NCI-H82 treated with DMSO at 0.1 percent for 48 hours (cell line): ENCODE results near the gene AQR.
"Not testable (repeated sequence)": the region's sequence is repeated elsewhere in the genome, so short reads cannot be mapped to it uniquely, and the experiment has no call there.

ENCODE experiments used
- DNase-seq: peaks from one replicate; lab custom pipeline; 2025; ENCODE audit not compliant: unreplicated experiment; lab: John Stamatoyannopoulos, UW

The AQR gene

GRCh38 chr15:34969340-34970097 lies at the start of gene AQR:
Gene AQR (minus strand): TSS chr15:34969742. CDS start chr15:34969613, 129 bp downstream.
- DNase-seq: peak; percentile 94

- no peak for DNase-seq
Observed at GRCh38 chr15:35014241-35014640, 44.7 kb upstream of the AQR start.

DNA sequence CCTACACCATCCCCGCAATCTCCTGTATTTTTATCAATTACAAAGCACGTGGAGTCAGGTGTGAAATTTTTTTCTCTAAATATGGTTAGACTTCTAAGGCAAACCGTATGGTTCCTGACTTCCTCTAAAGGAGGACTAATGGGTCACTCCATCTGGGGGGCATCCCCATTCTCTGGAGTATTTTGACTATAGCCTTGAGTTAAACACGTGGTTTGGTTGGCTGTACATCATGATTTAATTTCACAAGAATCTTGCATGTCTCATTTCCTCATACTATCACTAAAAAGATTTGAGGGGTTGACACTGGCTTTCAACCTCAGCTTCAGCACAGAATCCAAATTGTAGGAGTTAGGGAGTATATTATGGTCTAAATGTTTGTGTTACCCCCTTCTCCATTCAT lies 43.8 kb upstream of the AQR start:
- DNase-seq: no peak

- no peak for DNase-seq
Observed at GRCh38 chr15:35007397-35007796, 37.9 kb upstream of the AQR start.

- DNase-seq: no peak
Observed at GRCh38 chr15:35005933-35006332, 36.4 kb upstream of the AQR start.

GRCh38 chr15:35003928-35004327 lies 34.4 kb upstream of the AQR start:
- DNase-seq: no peak

DNA sequence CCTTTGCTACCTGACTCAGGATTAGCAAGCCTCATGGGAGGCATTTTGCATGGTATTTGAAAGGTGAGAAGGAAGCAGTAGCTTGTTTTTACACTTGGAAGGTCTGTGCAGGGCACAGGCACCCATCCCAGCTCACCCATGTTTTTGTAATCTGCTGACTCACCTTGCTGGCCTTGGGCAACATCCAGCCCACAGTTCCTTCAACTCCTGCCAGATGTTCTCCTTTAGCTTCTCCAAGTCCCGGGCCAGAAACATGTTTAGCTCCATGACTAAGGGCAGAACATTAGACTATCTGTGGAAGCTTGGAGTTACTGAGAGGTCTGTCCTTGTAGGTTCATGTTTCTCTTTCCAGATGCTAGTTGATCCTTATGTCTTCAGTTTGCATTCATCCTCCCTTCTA lies 31.0 kb upstream of the AQR start:
- DNase-seq: no peak

DNA sequence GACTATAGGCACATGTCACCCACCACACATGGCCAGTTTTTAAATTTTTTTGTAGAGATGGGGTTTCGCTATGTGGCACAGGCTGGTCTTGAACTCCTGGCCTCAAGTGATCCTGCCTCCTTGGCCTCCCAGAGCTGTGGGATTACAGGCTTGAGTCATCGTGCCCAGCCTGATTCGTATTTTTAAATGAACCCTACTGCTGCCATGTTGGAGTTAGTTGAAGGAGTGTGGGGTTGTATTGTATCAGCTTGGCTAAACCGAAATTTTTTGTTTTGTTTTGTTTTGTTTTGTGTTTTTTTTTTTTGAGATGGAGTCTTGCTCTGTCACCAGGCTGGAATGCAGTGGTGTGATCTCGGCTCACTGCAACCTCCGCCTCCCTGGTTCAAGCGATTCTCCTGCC lies 30.4 kb upstream of the AQR start:
- no peak for DNase-seq

DNA sequence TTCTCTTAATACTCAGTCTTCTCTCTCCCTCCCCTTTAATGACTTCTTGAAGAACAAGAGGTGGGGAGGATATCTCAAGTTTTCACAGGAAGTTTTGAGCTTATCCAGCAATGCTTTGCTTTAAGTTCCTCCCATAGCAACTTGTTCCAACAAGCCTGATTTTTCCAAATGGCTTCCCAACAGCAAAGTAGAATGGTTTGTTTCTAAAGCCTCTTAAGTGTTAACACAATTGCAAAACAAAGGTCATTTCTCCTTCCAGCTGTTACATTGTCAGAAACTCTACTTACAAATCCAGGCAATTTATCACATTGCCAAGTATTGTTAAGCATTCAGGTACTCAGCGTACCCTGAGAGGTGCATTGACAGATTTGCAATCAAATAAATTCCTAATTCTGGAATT lies 25.4 kb upstream of the AQR start:
- DNase-seq: no peak

DNA sequence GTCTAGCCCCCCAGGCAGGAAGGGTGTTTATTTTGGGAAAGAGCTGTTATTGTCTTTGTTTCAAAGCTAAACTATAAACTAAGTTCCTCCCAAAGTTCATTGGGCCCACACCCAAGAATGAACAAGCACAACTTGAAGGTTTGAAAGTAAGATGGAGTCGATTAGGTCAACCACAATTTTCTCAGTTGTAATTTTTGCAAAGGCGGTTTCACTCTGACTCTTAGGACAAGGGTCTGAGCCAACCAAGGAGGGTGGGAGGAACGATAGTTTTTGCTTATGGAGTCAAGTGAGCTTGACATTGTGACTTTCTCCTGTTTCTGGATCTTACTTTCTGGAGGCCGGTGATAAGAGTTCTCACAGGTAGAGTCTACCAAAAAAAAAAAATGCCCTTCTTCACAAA lies 24.3 kb upstream of the AQR start:
- DNase-seq: no peak

- DNase-seq: no peak
Observed at GRCh38 chr15:34993412-34993811, 23.9 kb upstream of the AQR start.

DNA sequence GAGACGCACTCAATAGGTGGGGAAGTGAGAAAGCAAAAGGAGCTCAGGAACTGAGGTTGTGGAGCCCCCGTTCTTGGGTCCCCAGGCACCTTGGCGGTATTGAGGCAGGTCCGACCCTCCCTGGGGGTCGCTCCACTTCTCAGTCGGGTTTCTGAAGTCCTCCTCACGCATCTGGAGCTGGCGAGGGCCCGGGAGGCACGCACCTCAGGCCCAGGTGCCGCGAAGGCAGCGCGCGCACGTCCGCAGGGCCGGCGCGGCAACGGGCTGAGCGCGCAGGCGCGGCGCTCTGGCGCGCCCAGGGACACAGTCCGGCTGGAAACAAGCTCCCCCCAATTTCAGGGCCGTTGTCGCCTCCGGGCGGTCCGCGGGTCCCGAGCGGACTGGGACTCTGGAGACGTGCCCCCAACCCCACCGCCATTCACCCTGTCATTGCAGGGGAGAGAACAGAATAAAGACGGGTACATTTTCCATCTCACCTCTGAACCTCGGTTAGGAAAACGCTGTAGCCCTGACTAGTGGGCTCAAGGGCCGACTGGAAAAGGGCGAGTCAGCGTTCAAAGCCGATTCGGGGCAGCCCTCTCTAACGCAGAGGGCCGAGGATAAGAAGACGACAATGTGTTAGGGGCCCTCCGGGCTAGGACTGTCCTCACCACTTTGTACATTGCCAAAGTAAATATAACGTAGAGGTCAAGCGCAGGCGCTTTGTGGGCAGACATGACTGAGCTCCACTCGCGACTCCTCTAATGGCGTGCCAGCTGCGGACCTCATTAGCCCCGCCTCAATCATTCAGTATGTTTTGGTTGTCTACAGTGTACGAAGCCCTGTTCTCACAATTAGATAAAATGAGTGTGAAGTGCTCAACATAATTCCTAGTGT lies 18.7 kb upstream of the AQR start, which contains the start of gene ZNF770:
TSS of gene ZNF770 (minus strand) at position 261 of the 876 bp plus-strand sequence. CDS start 4,853 bp downstream, outside the sequence.
- DNase-seq: peak; percentile 26

- DNase-seq: no peak
Observed at GRCh38 chr15:34987609-34988026, 18.1 kb upstream of the AQR start.

GRCh38 chr15:34986771-34987480 lies 17.4 kb upstream of the AQR start:
- DNase-seq: no peak

GRCh38 chr15:34986326-34986725 lies 16.8 kb upstream of the AQR start:
- DNase-seq: no peak

DNA sequence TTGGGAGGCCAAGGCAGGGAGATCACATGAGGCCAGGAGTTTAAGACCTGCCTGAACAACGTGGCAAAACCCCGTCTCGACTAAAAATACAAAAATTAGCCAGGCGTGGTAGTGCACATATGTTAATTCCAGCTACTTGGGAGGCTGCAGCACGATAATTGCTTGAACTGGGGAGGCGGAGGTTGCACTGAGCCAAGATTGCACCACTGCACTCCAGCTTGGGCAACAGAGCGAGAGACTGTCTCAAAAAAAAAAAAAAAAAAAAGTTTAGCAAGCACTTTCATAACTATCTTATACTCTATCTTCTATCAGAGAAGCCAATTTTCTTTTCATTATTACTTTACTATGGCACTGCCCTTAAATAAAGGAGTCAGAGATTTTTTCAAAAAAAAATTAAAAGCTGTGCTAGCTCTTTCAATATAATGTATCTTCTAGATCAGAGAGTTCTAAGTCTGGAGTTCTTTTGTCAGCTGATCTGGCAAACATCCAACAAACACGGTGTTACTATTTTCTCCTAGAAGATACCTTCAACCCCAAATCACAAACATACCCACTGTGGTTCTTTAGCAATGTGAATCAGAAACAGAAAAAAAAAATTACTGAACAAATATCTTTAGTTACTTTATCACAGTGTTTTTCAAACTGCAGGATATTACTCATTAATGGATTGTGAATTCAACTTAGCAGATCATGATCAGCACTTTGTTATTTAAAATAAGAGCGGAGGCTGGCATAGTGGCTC lies 15.5 kb upstream of the AQR start:
- DNase-seq: no peak

DNA sequence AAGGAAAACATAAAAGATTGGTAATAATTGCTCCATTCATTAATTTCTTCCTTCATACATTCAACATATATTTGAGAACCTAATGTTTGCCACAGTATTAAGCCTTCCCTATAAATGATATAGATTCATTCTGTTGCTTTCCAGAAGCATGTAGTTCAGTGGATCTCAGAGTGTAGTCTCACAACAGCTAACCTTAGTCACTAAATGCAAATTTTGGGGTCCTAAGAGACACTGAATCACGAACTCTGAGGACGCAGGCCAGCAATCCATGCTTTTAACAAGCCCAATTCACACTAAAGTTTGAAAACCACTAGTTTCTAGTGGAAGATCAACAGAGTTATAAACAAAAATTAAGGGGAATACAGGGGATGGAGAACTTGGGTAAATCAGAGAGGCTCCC lies 7.2 kb upstream of the AQR start:
- DNase-seq: no peak

DNA sequence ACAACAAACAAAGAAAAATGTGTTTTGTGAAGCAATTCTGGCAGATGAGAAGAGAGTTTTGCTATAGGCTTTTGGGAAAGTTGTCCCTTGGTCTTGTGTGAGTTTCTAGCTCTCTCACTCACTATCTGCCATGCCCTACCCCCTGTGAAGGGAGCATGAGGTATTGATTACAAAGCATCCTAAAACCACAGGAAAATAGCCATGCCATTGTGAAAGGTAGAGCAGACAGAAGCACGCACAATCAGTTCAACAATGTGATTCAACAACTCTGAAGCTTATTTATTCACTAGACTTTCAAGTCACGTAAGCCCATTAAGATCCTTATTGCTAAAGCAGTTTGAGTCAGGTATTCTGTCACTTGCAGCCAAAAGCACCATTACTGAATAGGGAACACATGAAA lies 6.5 kb upstream of the AQR start:
- DNase-seq: no peak

- DNase-seq: no peak
Observed at GRCh38 chr15:34973512-34973911, 4.0 kb upstream of the AQR start.

DNA sequence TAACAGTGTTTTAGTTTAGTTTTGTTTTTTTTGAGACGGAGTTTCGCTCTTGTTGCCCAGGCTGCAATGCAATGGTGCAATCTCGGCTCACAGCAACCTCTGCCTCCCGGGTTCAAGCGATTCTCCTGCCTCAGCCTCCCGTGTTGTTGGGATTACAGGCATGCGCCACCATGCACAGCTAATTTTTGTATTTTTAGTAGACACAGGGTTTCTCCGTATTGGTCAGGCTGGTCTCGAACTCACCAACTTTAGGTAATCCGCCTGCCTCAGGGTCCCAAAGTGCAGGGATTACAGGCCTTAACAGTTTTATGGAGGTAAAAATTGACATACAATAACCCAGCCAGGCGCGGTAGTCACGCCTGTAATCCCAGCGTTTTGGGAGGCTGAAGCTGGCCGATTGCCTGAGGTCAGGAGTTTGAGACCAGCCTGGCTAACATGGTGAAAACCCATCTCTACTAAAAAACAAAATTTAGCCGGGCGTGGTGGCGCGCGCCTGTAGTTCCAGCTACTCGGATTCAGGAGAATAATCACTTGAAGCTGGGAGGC lies 629 bp upstream of the AQR start:
- not testable (repeated sequence) for DNase-seq

- DNase-seq: no peak
Observed at GRCh38 chr15:34964277-34964676, 5.3 kb downstream of the AQR start.
